ENCODE measurements around the gene TNNI3. TPM values are rescaled to one million over a fixed set of nuclear protein-coding genes. Genes with fewer than 3 reads are reported as not detected.

TNNI3 gene
- total RNA-seq, 1 donor = not detected

DNA sequence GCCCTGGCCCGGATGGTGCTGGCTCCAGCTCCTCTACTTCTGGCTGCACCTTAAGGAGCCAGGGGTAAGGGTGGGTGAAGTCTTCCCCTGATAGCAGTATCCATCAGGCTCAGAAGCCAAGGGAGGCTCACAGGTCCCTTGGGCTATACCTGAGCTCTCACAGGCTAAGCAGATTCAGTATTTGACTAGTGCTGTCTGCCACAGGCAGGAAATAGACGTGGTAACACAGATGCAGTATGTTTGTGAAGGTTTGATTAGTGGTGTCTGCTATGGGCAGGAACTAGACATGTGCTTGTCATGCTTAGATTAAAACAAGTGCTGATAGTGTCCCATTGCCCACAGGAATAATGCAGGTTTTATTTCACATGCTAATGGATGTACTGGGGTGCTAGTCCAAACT, 18.5 kb upstream of the TNNI3 start:
- peaks cover 18% of the 10 kb centered on the region for H3K27me3 ChIP-seq (ENCODE audit: insufficient read depth, low read length)
- H3K27ac ChIP-seq (ENCODE audit: low read depth, low read length) = no peak overlapping the region
- H3K4me3 ChIP-seq (ENCODE audit: insufficient read depth, low read length) = no peak overlapping the region
- peaks cover 17% of the 10 kb centered on the region for H3K4me1 ChIP-seq (ENCODE audit: insufficient read depth, low read length)
- H3K36me3 ChIP-seq (ENCODE audit: insufficient read depth, low read length) = no peaks in the 10 kb centered on the region
- no peak overlapping the region for H2AFZ ChIP-seq (ENCODE audit: low read length)
- H3K9me3 ChIP-seq (ENCODE audit: low read depth, low read length) = no peaks in the 10 kb centered on the region
- no peaks in the 10 kb centered on the region for H3K79me2 ChIP-seq (ENCODE audit: insufficient read depth, low read length)
- TF ChIP-seq, protein P1, sequence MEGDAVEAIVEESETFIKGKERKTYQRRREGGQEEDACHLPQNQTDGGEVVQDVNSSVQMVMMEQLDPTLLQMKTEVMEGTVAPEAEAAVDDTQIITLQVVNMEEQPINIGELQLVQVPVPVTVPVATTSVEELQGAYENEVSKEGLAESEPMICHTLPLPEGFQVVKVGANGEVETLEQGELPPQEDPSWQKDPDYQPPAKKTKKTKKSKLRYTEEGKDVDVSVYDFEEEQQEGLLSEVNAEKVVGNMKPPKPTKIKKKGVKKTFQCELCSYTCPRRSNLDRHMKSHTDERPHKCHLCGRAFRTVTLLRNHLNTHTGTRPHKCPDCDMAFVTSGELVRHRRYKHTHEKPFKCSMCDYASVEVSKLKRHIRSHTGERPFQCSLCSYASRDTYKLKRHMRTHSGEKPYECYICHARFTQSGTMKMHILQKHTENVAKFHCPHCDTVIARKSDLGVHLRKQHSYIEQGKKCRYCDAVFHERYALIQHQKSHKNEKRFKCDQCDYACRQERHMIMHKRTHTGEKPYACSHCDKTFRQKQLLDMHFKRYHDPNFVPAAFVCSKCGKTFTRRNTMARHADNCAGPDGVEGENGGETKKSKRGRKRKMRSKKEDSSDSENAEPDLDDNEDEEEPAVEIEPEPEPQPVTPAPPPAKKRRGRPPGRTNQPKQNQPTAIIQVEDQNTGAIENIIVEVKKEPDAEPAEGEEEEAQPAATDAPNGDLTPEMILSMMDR (IDR thresholded peaks at IDR 0.05; ENCODE audit: extremely low read depth, low read depth, low read length) = no peak
- H4K20me1 ChIP-seq (ENCODE audit: insufficient read depth, low read length) = peaks cover 2% of the 10 kb centered on the region
- DNase-seq (ENCODE audit: insufficient read length, low spot score, missing footprints) = peak; percentile 84
- H3K4me2 ChIP-seq (ENCODE audit: insufficient read depth, low read length) = no peak overlapping the region

DNA sequence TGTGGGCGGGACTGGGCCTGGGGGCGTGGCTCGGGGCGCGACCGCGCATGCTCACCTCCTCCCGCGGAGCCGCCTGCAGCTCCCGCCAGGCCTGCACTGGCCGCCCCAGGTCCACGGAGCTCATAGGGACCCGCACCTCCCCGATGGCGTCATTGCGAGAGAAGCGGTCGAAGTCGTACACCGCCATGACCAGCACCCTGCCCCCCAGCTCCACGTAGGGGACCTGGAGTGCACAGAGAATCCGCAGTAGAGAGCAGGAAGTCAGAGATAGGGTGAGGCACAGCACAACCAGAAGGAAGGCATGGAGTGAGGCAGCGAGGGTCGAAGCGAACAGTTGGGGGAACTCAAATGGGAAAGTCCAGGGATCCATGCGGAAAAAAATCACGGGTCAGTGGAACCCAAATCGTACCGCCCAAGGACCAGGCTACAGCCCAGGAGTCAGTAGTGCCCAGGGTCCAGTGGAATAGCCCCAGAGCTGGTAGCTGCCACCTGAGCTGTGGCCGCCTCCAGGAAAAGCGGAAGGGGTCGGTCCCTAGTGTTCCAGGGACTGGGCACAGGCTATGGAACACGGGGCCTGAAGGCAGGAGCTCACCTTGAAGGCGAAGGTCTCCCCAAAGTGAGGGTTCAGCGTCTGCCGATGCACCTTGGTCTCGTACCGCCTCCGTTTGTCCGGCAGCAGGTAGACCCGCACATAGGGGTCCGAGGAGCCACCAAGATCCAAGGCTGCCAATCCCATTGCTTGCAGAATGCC, 17.8 kb upstream of the TNNI3 start:
- peaks cover 17% of the 10 kb centered on the region for H3K4me1 ChIP-seq (ENCODE audit: insufficient read depth, low read length)
- no peaks in the 10 kb centered on the region for H3K36me3 ChIP-seq (ENCODE audit: insufficient read depth, low read length)
- no peak overlapping the region for H3K4me3 ChIP-seq (ENCODE audit: insufficient read depth, low read length)
- H3K27me3 ChIP-seq (ENCODE audit: insufficient read depth, low read length) = peaks cover 12% of the 10 kb centered on the region
- no peaks in the 10 kb centered on the region for H3K79me2 ChIP-seq (ENCODE audit: insufficient read depth, low read length)
- no peak overlapping the region for H3K4me2 ChIP-seq (ENCODE audit: insufficient read depth, low read length)
- H3K9me3 ChIP-seq (ENCODE audit: low read depth, low read length) = no peaks in the 10 kb centered on the region
- DNase-seq (ENCODE audit: insufficient read length, low spot score, missing footprints) = peak; percentile 85
- H3K27ac ChIP-seq (ENCODE audit: low read depth, low read length) = no peak overlapping the region
- H4K20me1 ChIP-seq (ENCODE audit: insufficient read depth, low read length) = peaks cover 2% of the 10 kb centered on the region
- TF ChIP-seq, protein P1 (IDR thresholded peaks at IDR 0.05; ENCODE audit: extremely low read depth, low read depth, low read length) = no peak
- H2AFZ ChIP-seq (ENCODE audit: low read length) = no peak overlapping the region

DNA sequence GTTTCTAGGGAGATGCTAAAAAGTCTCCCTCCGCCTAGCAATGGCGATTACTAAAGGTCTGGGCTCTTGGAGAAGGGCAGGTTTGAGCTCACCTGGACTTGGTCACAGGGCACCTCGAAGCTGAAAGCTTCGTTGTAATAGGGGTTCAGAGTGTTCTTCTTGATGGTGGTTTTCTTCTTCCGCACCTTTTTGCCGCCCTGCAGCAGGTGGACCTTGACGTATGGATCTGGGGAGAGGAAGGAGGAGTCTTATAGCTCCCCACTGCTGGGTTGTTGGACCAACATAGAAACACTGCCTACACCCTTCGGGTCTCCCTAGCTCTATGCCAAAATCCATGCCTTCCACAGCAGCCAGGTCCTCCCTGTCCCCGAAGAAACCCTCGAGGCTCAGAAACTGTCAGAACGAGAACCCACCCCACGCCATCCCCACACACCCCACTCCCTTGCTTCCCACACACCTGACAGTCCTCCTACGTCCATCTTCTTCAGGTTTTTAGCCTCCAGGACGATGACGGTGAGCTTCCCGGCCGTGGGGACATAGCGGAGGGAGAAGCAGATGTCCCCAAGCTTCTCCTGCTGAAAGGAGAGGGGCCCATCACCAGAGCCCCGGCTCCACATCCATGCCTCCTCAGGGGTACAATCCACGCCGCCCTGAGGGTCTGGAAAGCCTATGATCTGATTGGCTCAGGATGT, 17.0 kb upstream of the TNNI3 start:
- DNase-seq (ENCODE audit: insufficient read length, low spot score, missing footprints) = peak; percentile 74
- Histone ChIP-seq H2AFZ (ENCODE audit: low read length) (no peak overlapping the region), H3K36me3 (ENCODE audit: insufficient read depth, low read length) (no peaks in the 10 kb centered on the region), H3K4me2 (ENCODE audit: insufficient read depth, low read length) (peak overlapping the region; percentile 89), H3K79me2 (ENCODE audit: insufficient read depth, low read length) (no peaks in the 10 kb centered on the region), H3K27ac (ENCODE audit: low read depth, low read length) (no peak overlapping the region), H4K20me1 (ENCODE audit: insufficient read depth, low read length) (peaks cover 2% of the 10 kb centered on the region), H3K9me3 (ENCODE audit: low read depth, low read length) (no peaks in the 10 kb centered on the region), H3K4me3 (ENCODE audit: insufficient read depth, low read length) (peak overlapping the region; percentile 80), H3K4me1 (ENCODE audit: insufficient read depth, low read length) (peaks cover 15% of the 10 kb centered on the region), H3K27me3 (ENCODE audit: insufficient read depth, low read length) (peaks cover 7% of the 10 kb centered on the region)
- TF ChIP-seq, protein P1 (IDR thresholded peaks at IDR 0.05; ENCODE audit: extremely low read depth, low read depth, low read length) = no peak
